HUES48 (cell line): ENCODE results near the gene LHFPL3.

Experiments
- H3K27ac ChIP-seq: one replicate; pipeline ENCODE4 v1.7.0; 2013; ENCODE audit warnings: low read depth, low read length, inconsistent platforms
- H3K27me3 ChIP-seq: 2 replicates; pipeline ENCODE4 v1.6.1; 2013; ENCODE audit warnings: mild to moderate bottlenecking, low read length; ENCODE audit not compliant: control insufficient read depth, insufficient read depth
- H3K36me3 ChIP-seq: 2 replicates; pipeline ENCODE4 v1.6.1; 2013; ENCODE audit warnings: low read length; ENCODE audit not compliant: control insufficient read depth, insufficient read depth
- H3K4me1 ChIP-seq: 2 replicates; pipeline ENCODE4 v1.6.1; 2013; ENCODE audit warnings: mild to moderate bottlenecking, low read length; ENCODE audit not compliant: control insufficient read depth, insufficient read depth
- H3K4me3 ChIP-seq: 2 replicates; pipeline ENCODE4 v1.5.1; 2013; ENCODE audit warnings: mild to moderate bottlenecking, low read depth, low read length
- H3K9ac ChIP-seq: 2 replicates; pipeline ENCODE4 v1.6.1; 2013; ENCODE audit warnings: mild to moderate bottlenecking, low read depth, low read length, moderate library complexity
- H3K9me3 ChIP-seq: 2 replicates; pipeline ENCODE4 v1.6.1; 2013; ENCODE audit warnings: low read length; ENCODE audit not compliant: control insufficient read depth, insufficient read depth

The LHFPL3 gene

GRCh38 chr7:104894314-104894713, 565.9 kb downstream of the LHFPL3 start:
- no peaks in the 10 kb centered on the region for H3K27me3 ChIP-seq
- no peak overlapping the region for H3K9ac ChIP-seq
- H3K27ac ChIP-seq, result no peak overlapping the region
- no peak overlapping the region for H3K4me3 ChIP-seq
- H3K4me1 ChIP-seq, result peaks cover 8% of the 10 kb centered on the region; the same call in 1 of the 2 replicates
- no peaks in the 10 kb centered on the region for H3K9me3 ChIP-seq
- no peaks in the 10 kb centered on the region for H3K36me3 ChIP-seq

- no peak overlapping the region for H3K9ac ChIP-seq
Measured at GRCh38 chr7:104894726-104895521, 566.5 kb downstream of the LHFPL3 start.

GRCh38 chr7:104895522-104896236, 567.3 kb downstream of the LHFPL3 start:
- no peak overlapping the region for H3K9ac ChIP-seq
- no peaks in the 10 kb centered on the region for H3K36me3 ChIP-seq
- H3K27ac ChIP-seq, result no peak overlapping the region
- H3K9me3 ChIP-seq, result no peaks in the 10 kb centered on the region
- no peak overlapping the region for H3K4me3 ChIP-seq
- H3K27me3 ChIP-seq, result no peaks in the 10 kb centered on the region
- H3K4me1 ChIP-seq, result peaks cover 8% of the 10 kb centered on the region; the same call in 1 of the 2 replicates

More at GRCh38 chr7:104894726-104895521, 566.5 kb downstream of the LHFPL3 start:
- no peaks in the 10 kb centered on the region for H3K9me3 ChIP-seq
- peaks cover 8% of the 10 kb centered on the region; the same call in 1 of the 2 replicates for H3K4me1 ChIP-seq
- no peaks in the 10 kb centered on the region for H3K27me3 ChIP-seq
- no peak overlapping the region for H3K27ac ChIP-seq
- no peaks in the 10 kb centered on the region for H3K36me3 ChIP-seq
- no peak overlapping the region for H3K4me3 ChIP-seq

GRCh38 chr7:104898434-104898833, 570.0 kb downstream of the LHFPL3 start:
- Histone ChIP-seq H3K36me3 (no peaks in the 10 kb centered on the region), H3K9me3 (no peaks in the 10 kb centered on the region), H3K9ac (no peak overlapping the region), H3K27me3 (no peaks in the 10 kb centered on the region), H3K4me1 (no peaks in the 10 kb centered on the region), H3K4me3 (no peak overlapping the region), H3K27ac (no peak overlapping the region)

GRCh38 chr7:104900525-104901239, 572.3 kb downstream of the LHFPL3 start:
- H3K4me1 ChIP-seq, result no peaks in the 10 kb centered on the region
- H3K9me3 ChIP-seq, result no peaks in the 10 kb centered on the region
- H3K27ac ChIP-seq, result no peak overlapping the region
- no peaks in the 10 kb centered on the region for H3K36me3 ChIP-seq
- H3K9ac ChIP-seq, result no peak overlapping the region
- H3K27me3 ChIP-seq, result no peaks in the 10 kb centered on the region
- no peak overlapping the region for H3K4me3 ChIP-seq

- Histone ChIP-seq H3K27ac (no peak overlapping the region), H3K9me3 (no peaks in the 10 kb centered on the region), H3K4me3 (no peak overlapping the region), H3K27me3 (no peaks in the 10 kb centered on the region), H3K4me1 (no peaks in the 10 kb centered on the region), H3K9ac (no peak overlapping the region), H3K36me3 (no peaks in the 10 kb centered on the region)
Measured at GRCh38 chr7:104901240-104901619, 572.8 kb downstream of the LHFPL3 start.

GRCh38 chr7:104902183-104902582, 573.8 kb downstream of the LHFPL3 start:
- H3K4me1 ChIP-seq, result no peaks in the 10 kb centered on the region
- no peaks in the 10 kb centered on the region for H3K9me3 ChIP-seq
- H3K4me3 ChIP-seq, result no peak overlapping the region
- no peaks in the 10 kb centered on the region for H3K36me3 ChIP-seq
- no peak overlapping the region for H3K9ac ChIP-seq
- no peak overlapping the region for H3K27ac ChIP-seq
- H3K27me3 ChIP-seq, result no peaks in the 10 kb centered on the region

GRCh38 chr7:104903044-104903443, 574.6 kb downstream of the LHFPL3 start:
- Histone ChIP-seq H3K4me3 (no peak overlapping the region), H3K4me1 (no peaks in the 10 kb centered on the region), H3K9ac (no peak overlapping the region), H3K9me3 (no peaks in the 10 kb centered on the region), H3K27me3 (no peaks in the 10 kb centered on the region), H3K27ac (no peak overlapping the region), H3K36me3 (no peaks in the 10 kb centered on the region)

GRCh38 chr7:104903846-104904245, 575.4 kb downstream of the LHFPL3 start:
- no peaks in the 10 kb centered on the region for H3K4me1 ChIP-seq
- H3K9me3 ChIP-seq, result no peaks in the 10 kb centered on the region
- H3K9ac ChIP-seq, result no peak overlapping the region
- no peaks in the 10 kb centered on the region for H3K36me3 ChIP-seq
- H3K4me3 ChIP-seq, result no peak overlapping the region
- H3K27ac ChIP-seq, result no peak overlapping the region
- H3K27me3 ChIP-seq, result no peaks in the 10 kb centered on the region

GRCh38 chr7:104906032-104906431, 577.6 kb downstream of the LHFPL3 start:
- no peak overlapping the region for H3K27ac ChIP-seq
- H3K4me1 ChIP-seq, result no peaks in the 10 kb centered on the region
- no peak overlapping the region for H3K9ac ChIP-seq
- H3K27me3 ChIP-seq, result no peaks in the 10 kb centered on the region
- H3K4me3 ChIP-seq, result no peak overlapping the region
- no peaks in the 10 kb centered on the region for H3K36me3 ChIP-seq
- no peaks in the 10 kb centered on the region for H3K9me3 ChIP-seq

- Histone ChIP-seq H3K36me3 (no peaks in the 10 kb centered on the region), H3K4me1 (no peaks in the 10 kb centered on the region), H3K4me3 (no peak overlapping the region), H3K9me3 (no peaks in the 10 kb centered on the region), H3K9ac (no peak overlapping the region), H3K27ac (no peak overlapping the region), H3K27me3 (no peaks in the 10 kb centered on the region)
Measured at GRCh38 chr7:104906556-104906955, 578.2 kb downstream of the LHFPL3 start.
